GM13977 (cell line): ENCODE results near the gene PSMB2.

Experiments used
- DNase-seq: peaks from one replicate; pipeline ENCODE4 v3.0.0; 2012; ENCODE audit warnings: low spot score
- in situ Hi-C: fragments of 300-500 bp; cut with MboI; formaldehyde crosslinking; loops from one replicate; pipeline ENCODE4 v1.12.0; 2022; ENCODE audit warnings: low sequenced_read_pairs, low pct_unique_long_range_greater_than_20kb, mixed read lengths, inconsistent platforms; ENCODE audit not compliant: unreplicated experiment
- TF ChIP-seq, protein P1 (sequence below): IDR thresholded peaks from 2 replicates; pipeline ENCODE4 v1.5.1; 2012; ENCODE audit warnings: mild to moderate bottlenecking, control low read depth; ENCODE audit not compliant: insufficient read depth; ENCODE audit errors: extremely low read depth, missing control alignments

The PSMB2 gene

DNA sequence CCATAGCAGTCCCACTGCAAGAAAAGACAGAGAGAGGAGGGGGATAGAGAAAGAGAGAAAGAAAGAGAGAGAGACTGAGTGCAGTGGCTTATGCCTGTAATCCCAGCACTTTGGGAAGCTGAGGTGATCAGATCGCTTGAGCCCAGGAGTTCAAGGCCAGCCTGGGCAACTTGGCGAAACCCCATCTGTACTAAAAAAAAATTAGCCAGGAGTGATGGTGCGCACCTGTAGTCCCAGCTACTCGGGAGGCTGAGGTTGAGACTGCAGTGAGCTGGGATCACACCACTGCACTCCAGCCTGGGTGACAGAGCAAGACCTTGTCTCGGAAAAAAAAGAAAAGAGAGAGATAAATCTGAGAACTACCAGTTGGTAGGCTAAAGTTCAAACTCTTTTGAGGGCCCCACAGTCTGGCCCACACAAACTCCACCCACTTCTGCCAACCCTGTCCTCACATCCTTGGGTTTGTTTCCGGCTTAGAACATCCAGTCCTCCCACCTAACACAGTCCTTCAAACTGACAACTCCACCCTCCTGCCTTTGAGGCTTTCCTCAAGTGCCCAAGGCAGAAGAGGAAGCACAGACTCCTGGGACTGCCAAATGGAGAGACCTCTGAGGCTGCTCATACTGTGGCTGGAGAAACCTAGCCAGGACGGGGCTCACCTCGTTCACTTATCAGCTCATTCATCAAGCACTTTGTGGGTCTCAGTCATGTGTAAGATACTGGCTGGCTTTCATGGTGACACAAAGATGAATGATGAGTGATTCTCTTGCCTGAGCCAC, 48.1 kb downstream of the PSMB2 start:
- no peak for DNase-seq
- TF ChIP-seq, protein P1, sequence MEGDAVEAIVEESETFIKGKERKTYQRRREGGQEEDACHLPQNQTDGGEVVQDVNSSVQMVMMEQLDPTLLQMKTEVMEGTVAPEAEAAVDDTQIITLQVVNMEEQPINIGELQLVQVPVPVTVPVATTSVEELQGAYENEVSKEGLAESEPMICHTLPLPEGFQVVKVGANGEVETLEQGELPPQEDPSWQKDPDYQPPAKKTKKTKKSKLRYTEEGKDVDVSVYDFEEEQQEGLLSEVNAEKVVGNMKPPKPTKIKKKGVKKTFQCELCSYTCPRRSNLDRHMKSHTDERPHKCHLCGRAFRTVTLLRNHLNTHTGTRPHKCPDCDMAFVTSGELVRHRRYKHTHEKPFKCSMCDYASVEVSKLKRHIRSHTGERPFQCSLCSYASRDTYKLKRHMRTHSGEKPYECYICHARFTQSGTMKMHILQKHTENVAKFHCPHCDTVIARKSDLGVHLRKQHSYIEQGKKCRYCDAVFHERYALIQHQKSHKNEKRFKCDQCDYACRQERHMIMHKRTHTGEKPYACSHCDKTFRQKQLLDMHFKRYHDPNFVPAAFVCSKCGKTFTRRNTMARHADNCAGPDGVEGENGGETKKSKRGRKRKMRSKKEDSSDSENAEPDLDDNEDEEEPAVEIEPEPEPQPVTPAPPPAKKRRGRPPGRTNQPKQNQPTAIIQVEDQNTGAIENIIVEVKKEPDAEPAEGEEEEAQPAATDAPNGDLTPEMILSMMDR: no peak
- in situ Hi-C loops: no loop called here

DNA sequence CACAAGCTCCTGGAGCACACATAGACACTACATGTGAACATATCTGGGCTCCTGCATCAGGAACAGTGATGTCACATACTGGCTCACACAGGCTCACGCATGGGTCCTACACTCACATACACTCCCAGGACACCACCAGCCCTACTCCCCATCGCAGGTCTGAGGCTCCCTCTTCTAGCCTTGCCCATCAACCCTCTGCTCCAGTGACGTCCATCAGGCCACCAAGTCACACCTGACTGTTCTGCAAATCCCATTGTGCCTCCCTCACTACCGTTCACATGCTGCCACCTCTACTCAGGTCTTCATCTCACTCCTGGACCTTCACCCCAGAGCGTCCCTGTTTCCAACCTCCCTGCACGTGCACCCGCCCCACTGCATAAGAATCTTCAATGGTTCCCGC, 50.1 kb downstream of the PSMB2 start:
- TF ChIP-seq, protein P1: no peak
- DNase-seq: no peak
- in situ Hi-C loops: no loop called here

DNA sequence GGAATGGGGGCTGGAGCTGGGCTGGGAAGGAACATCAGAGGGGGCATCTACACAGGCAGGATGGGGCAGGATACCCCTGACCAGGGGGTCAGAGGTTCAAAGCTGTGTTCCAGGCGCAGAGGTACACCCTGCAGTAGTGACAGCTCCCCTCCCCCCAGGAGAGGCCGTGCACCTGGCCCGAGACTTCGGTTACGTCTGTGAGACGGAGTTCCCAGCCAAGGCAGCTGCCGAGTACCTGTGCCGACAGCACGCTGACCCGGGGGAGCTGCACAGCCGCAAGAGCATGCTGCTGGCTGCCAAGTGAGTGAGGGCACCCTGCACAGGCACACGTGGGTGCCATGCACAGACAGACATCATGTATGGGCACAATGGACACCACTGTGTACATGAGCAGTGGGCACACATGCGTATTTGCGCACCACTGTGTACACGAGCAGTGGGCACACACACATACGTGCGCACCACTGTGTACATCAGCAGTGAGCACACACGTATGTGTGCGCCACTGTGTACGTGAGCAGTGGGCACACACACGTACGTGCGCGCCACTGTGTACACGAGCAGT, 50.8 kb downstream of the PSMB2 start:
- no peak for DNase-seq
- TF ChIP-seq, protein P1: no peak
- in situ Hi-C loops: no loop called here

DNA sequence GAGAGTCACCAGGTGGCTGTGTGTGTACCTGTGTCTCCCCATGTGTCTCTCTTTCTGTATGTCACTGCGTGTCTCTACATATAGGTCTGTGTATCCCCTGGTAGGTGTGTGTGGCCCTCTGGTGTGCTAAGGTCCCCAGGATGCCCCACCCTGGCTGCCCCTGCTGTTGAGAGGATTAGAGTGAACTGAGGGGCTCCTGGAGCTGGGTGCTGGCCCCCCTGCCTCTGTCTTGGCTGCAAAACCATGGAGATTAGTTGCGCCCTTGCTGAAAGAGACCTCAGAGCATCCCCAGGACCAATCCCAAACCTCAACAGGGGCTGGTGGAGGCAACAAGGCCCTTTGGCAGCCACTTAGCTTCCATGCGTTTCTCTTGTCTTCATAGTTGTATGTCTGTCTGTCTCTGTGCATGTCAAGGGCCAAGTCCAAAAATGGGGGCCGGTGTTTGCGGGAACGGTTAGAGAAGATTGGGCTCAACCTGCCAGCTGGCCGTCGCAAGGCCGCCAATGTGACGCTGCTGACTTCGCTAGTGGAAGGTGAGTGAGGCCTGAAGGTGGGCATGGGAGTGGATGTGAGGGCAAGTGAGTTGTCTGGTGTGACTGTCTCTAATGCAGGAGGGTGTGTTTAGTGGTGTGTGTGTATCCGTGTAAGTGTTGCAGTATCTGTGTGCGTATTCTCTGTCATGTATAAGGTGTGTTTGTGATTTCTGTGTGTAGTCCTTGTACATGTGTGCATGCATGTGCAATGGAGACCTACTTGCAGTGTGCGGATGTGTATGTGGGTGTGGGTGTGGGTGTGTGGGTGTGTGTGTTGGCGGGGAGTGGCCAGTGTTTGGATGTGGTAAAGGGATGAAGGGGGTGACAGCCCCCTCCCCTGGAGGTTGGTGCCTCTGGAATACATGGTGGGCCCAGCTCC, 51.6 kb downstream of the PSMB2 start:
- TF ChIP-seq, protein P1: no peak
- no peak for DNase-seq
- in situ Hi-C loops: no loop called here

DNA sequence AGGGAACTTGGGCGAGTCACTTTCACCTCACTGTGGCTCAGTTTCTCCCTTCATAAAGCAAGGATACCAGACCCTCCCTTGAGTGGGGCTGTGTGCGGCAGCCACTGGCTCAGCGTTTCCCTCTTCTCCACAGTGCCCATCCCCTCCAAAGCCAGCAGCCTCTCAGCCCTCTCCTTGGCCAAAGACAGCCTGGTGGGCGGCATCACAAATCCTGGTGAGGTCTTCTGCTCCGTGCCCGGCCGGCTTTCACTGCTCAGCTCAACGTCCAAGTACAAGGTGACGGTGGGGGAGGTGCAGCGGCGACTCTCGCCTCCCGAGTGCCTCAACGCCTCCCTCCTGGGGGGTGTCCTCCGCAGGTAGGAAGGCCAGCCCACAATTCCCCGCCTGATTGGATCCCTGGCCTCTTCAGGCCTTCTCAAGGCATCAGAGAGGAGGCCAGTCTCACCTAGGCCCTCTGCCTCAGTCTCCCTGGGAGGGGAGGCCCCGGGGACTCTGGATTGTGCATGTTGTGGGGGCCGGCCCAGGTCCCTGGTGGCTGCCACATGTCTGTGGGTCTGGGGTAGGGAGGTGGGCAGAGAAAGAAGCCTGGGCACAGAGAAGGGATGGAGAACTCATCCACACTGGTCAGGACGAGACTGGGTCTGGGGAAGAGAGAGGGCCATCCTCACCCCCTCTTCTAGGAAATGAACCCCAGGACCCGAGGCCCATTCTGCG, 53.0 kb downstream of the PSMB2 start:
- in situ Hi-C loops: no loop called here
- TF ChIP-seq, protein P1: no peak
- DNase-seq: no peak

DNA sequence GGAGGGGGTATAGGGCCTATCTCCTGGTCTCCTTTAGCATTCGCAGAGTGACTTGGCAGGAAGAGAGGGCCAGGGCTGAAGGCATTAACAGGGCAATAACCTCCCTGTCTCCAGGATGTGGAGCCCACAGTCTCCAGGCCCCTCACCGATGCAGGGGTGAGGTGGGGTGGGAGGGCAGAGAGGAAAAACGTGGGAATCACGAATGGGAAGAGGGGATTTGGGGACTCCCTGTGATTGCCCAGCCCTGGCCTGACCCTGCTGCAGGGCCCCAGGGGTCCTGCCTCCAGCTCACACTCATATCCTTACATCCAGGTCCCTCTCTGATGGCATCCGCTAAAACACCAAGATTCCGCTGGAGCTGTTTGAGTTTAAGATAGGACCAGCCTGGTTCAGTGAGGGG, 53.6 kb downstream of the PSMB2 start:
- DNase-seq: no peak
- in situ Hi-C loops: no loop called here
- TF ChIP-seq, protein P1: no peak
